CD4-positive, CD25-positive, alpha-beta regulatory T cell (primary cell): ENCODE data around the gene HERPUD2. TPM values are rescaled to one million over a fixed set of nuclear protein-coding genes. Genes with fewer than 3 reads are reported as not detected.
A peak's percentile ranks its signal among the peaks of the same experiment; 100 is the strongest.

Experiments used
- ATAC-seq, 2 donors: fragments of 150-1000 bp; cut with Tn5 transposase; one replicate each; pipeline ENCODE4 v1.10.0; 2021; ENCODE audit warnings: low read depth in 2 of 2, moderate number of reproducible peaks in 2 of 2, moderate library complexity in 1 of 2
- DNase-seq, 3 donors: peaks; one replicate each; pipeline versions ENCODE4 v3.0.0 to v3.0.0-alpha.2; 2012 to 2022; ENCODE audit warnings: mixed read lengths in 1 of 3
- H3K27ac ChIP-seq: one replicate; pipeline ENCODE4 v1.7.0; 2013; ENCODE audit warnings: mild to moderate bottlenecking, low read length; ENCODE audit not compliant: insufficient read depth, poor library complexity, severe bottlenecking
- H3K27me3 ChIP-seq: one replicate; pipeline ENCODE4 v1.7.0; 2013; ENCODE audit warnings: low read length; ENCODE audit not compliant: control insufficient read depth, insufficient read depth
- H3K36me3 ChIP-seq: one replicate; pipeline ENCODE4 v1.7.0; 2013; ENCODE audit warnings: mild to moderate bottlenecking, low read length, moderate library complexity; ENCODE audit not compliant: control insufficient read depth, insufficient read depth
- H3K4me1 ChIP-seq: 2 replicates; pipeline ENCODE4 v1.7.0; 2013; ENCODE audit warnings: mild to moderate bottlenecking, low read length; ENCODE audit not compliant: insufficient read depth, control insufficient read depth, poor library complexity, severe bottlenecking
- H3K4me3 ChIP-seq: one replicate; pipeline ENCODE4 v1.7.0; 2013; ENCODE audit warnings: low read depth, mild to moderate bottlenecking, low read length, moderate library complexity
- H3K9me3 ChIP-seq, 2 experiments: 1 replicate in 1 of 2; 2 replicates in 1 of 2; pipeline ENCODE4 v1.7.0; 2013; ENCODE audit warnings: low read length in 2 of 2, mild to moderate bottlenecking in 1 of 2, moderate library complexity in 1 of 2; ENCODE audit not compliant: control insufficient read depth in 2 of 2
- H3K27ac Mint-ChIP-seq, 3 donors: one replicate each; pipeline ENCODE4 v1.8.0; 2020 to 2022; ENCODE audit warnings: mild to moderate bottlenecking in 3 of 3, mixed read lengths in 3 of 3, moderate library complexity in 2 of 3
- H3K27me3 Mint-ChIP-seq: one replicate; pipeline ENCODE4 v1.8.0; 2022; ENCODE audit warnings: mild to moderate bottlenecking, mixed read lengths
- H3K36me3 Mint-ChIP-seq: one replicate; pipeline ENCODE4 v1.8.0; 2020; ENCODE audit warnings: mixed read lengths
- H3K4me1 Mint-ChIP-seq, 4 donors: one replicate each; pipeline ENCODE4 v1.8.0; 2020 to 2022; ENCODE audit warnings: mixed read lengths in 4 of 4, mild to moderate bottlenecking in 1 of 4
- H3K4me3 Mint-ChIP-seq, 4 donors: one replicate each; pipeline ENCODE4 v1.8.0; 2020 to 2022; ENCODE audit warnings: mild to moderate bottlenecking in 4 of 4, mixed read lengths in 4 of 4, moderate library complexity in 3 of 4
- H3K9me3 Mint-ChIP-seq, 7 donors: one replicate each; pipeline ENCODE4 v1.8.0; 2020 to 2022; ENCODE audit warnings: mixed read lengths in 7 of 7, mild to moderate bottlenecking in 3 of 7, moderate library complexity in 2 of 7
- polyA plus RNA-seq, 4 donors: library from polyadenylated mRNA; unstranded; fragments of 300-500 nt; fragmentation: Illumina TruSeq; gene quantifications; one replicate each; pipeline ENCODE4 v1.2.3, GENCODE V29; 2021
- total RNA-seq: library from RNA; stranded (reverse); gene quantifications from one replicate; pipeline ENCODE4 v1.2.3, GENCODE V29; 2022

HERPUD2 gene
- total and polyA plus RNA-seq, 5 donors from 2014 or later: 75.2 to 113 (median 81.3) TPM

DNA sequence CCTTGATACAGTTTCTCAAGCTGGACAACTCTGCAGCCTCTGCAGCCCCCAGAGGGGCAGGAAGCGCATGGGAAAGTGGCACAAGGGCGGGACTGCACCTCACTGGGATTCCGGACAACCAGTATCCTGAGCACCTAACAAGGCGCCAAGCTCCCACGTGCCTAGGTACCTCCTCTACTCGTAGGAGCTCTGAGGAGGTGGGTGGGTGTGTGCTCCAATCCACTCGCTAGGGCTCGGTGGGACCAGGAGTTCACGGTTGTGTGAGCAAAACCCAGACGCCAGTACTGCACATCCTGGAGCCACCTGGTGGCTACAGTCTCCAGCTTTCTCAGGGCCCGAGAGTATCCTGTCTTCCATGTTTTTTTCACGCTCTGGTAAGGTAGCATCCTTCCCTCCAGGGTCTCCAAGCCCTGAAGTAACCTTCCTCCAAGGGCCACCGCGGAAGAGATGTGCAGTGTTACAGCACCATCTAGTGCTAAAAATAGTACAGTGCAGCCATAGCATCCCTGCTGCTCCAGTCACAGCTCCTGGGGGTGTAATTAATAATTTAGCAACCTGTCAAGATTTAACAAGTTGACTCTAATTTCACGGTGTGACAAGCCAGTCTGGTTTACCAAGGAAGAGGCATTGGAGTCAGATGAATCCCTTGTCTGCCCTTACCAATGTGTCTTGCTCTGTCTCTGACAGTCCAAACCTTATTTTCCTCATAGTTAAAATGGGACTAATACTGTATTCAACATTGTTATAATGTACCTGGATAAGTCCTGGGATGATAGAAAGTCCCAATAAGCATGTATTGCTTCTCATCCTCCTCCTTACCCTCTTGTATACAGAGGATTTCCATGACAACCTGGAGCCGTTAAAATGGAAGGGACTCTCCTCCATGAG lies 70.4 kb downstream of the HERPUD2 start:
- Histone ChIP-seq H3K27ac (no peak overlapping the region), H3K4me1 (no peaks in the 10 kb centered on the region), H3K4me3 (no peak overlapping the region), H3K9me3 (no peaks in the 10 kb centered on the region), H3K36me3 (peaks cover 4% of the 10 kb centered on the region), H3K27me3 (no peaks in the 10 kb centered on the region)
- DNase-seq (peak; percentile 9 to 48 (median 44)), ATAC-seq (peak; percentile 74 to 79)
- H3K36me3 Mint-ChIP-seq: peaks cover 11% of the 10 kb centered on the region
- H3K4me3 Mint-ChIP-seq: peak overlapping the region in 1 of 4 donors; percentile 49
- H3K9me3 Mint-ChIP-seq: no peaks in the 10 kb centered on the region
- H3K27ac Mint-ChIP-seq: no peak overlapping the region
- H3K27me3 Mint-ChIP-seq: no peaks in the 10 kb centered on the region
- H3K4me1 Mint-ChIP-seq: peaks cover 0 to 6% (median 5%) of the 10 kb centered on the region in 4 donors

DNA sequence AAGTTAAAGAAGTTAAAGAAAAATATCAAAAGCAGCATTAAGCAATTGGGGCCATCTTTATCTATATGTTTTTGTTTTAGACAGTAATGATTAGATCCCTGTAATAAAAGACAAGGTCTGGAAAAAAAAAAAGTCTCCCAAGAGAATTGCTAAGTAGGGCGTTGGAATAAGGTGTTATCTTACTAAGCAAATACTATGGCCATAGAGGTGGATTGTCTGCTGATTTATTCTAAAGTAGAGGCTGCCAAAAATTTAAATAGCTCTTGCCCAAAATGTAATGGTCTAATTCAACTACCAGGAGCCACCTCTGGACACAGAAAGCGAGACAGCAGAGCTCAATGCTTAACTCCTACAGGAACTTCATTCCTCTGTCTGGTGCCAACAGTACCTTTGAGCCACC lies 71.6 kb downstream of the HERPUD2 start:
- H3K9me3 Mint-ChIP-seq: no peaks in the 10 kb centered on the region
- no peak overlapping the region for H3K27ac Mint-ChIP-seq
- no peak for ATAC-seq

DNA sequence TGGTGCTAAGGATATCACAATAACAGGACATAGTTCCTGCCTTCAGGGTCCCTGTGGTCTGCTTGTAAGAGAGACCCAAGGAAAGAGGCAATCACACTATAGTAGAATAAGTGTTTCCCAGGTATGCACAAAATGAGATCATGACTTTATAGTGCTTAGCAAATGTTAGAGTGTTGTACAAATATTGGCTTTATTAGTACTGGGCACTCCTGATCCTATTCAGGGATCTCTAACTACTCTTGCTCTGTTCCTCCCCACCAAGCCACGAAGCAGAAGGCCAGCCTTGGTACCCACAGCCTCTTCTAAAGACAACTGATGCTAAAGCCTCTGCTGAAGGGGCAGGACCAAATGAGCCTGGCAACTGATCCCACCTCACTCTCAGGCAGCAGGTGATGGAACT lies 75.1 kb downstream of the HERPUD2 start:
- Mint-ChIP-seq H3K9me3 (no peaks in the 10 kb centered on the region), H3K27ac (no peak overlapping the region), H3K4me3 (no peak overlapping the region), H3K27me3 (no peaks in the 10 kb centered on the region), H3K4me1 (peaks cover 0 to 5% (median 3%) of the 10 kb centered on the region in 4 donors), H3K36me3 (peaks cover 13% of the 10 kb centered on the region)
- H3K27ac ChIP-seq: no peak overlapping the region
- H3K4me1 ChIP-seq: no peaks in the 10 kb centered on the region
- H3K9me3 ChIP-seq: no peaks in the 10 kb centered on the region
- ATAC-seq (no peak), DNase-seq (no peak)
- no peak overlapping the region for H3K4me3 ChIP-seq
- H3K27me3 ChIP-seq: no peaks in the 10 kb centered on the region
- no peaks in the 10 kb centered on the region for H3K36me3 ChIP-seq

More for the DNA sequence above, 71.6 kb downstream of the HERPUD2 start:
- H3K27ac ChIP-seq: no peak overlapping the region
- H3K4me3 Mint-ChIP-seq: no peak overlapping the region
- H3K4me3 ChIP-seq: no peak overlapping the region
- no peaks in the 10 kb centered on the region for H3K9me3 ChIP-seq
- no peak for DNase-seq
- no peaks in the 10 kb centered on the region for H3K4me1 ChIP-seq
- H3K36me3 Mint-ChIP-seq: peaks cover 10% of the 10 kb centered on the region
- no peaks in the 10 kb centered on the region for H3K27me3 ChIP-seq
- no peaks in the 10 kb centered on the region for H3K36me3 ChIP-seq
- H3K4me1 Mint-ChIP-seq: peaks cover 0 to 6% (median 5%) of the 10 kb centered on the region in 4 donors
- no peaks in the 10 kb centered on the region for H3K27me3 Mint-ChIP-seq

DNA sequence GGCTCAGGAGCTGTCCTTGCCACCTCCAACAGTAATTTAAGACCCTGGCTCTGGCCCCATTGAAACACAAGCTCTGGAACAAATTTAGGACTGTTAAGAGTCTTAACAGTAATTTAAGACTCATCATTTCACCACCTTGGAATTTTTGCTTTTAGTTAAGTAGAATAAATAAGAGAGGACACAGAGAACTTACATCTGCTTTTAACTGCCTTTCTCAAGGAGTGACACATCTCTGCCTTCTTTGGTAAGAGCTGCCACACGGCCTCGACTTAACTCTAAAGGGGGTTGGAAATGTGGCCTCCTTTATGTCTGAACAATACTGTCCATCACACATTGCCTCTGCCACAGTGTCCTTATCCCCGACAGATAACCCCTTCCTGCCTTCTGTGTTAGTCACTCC lies 77.9 kb downstream of the HERPUD2 start:
- DNase-seq (no peak), ATAC-seq (no peak)
- no peak overlapping the region for H3K27ac Mint-ChIP-seq
- H3K4me1 ChIP-seq: no peaks in the 10 kb centered on the region
- no peaks in the 10 kb centered on the region for H3K27me3 Mint-ChIP-seq
- no peak overlapping the region for H3K27ac ChIP-seq
- no peak overlapping the region for H3K4me3 ChIP-seq
- H3K4me3 Mint-ChIP-seq: no peak overlapping the region
- H3K9me3 Mint-ChIP-seq: no peaks in the 10 kb centered on the region
- H3K36me3 Mint-ChIP-seq: peaks cover 17% of the 10 kb centered on the region
- no peaks in the 10 kb centered on the region for H3K36me3 ChIP-seq
- no peaks in the 10 kb centered on the region for H3K4me1 Mint-ChIP-seq
- no peaks in the 10 kb centered on the region for H3K9me3 ChIP-seq
- no peaks in the 10 kb centered on the region for H3K27me3 ChIP-seq

DNA sequence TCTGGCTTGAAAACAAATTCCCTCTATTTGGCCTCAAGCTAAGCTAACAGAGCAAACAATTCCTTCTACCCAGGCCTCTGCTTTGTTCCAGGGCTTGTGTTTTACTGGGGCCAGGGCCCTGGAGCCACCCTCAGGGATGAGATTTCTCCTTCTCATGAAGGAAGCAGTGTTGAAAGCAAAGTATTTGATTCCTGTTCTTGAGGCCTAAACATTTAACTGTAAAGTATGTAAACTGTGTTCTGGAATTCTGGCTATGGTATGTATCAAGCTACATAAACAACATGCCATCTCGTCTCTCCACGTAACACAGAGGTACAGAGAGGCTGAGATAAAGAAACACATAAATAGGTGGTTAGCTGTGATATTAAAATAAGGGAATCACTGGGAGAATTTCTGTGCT lies 81.8 kb downstream of the HERPUD2 start:
- no peak overlapping the region for H3K27ac ChIP-seq
- no peaks in the 10 kb centered on the region for H3K4me1 ChIP-seq
- Mint-ChIP-seq H3K4me1 (no peaks in the 10 kb centered on the region), H3K9me3 (peaks cover 0 to 1% (median 0%) of the 10 kb centered on the region in 7 donors), H3K27me3 (no peaks in the 10 kb centered on the region), H3K4me3 (no peak overlapping the region), H3K27ac (no peak overlapping the region), H3K36me3 (peaks cover 18% of the 10 kb centered on the region)
- H3K9me3 ChIP-seq: no peaks in the 10 kb centered on the region
- DNase-seq (no peak), ATAC-seq (no peak)
- no peaks in the 10 kb centered on the region for H3K36me3 ChIP-seq
- H3K4me3 ChIP-seq: no peak overlapping the region
- H3K27me3 ChIP-seq: no peaks in the 10 kb centered on the region

DNA sequence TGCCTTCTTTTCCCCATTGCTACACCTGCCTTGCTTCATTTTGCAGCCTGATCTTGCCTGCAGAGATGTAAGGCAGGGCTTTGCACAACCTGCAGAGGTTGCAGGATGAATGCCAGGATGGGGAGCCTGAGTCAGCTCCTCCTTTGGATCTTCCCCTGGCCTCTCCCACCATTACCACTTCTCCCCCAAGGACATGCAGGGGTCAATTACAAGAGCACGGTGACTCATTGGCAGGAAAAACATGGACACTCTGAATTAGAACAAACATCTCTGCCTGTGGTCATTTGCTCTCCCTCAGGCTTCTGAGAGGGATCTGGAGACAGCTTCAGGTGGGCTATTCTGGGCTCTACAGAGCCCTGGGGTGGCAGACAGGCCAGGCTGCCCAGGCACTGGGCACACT lies 89.2 kb downstream of the HERPUD2 start:
- H3K9me3 Mint-ChIP-seq: no peaks in the 10 kb centered on the region
- Histone ChIP-seq H3K27me3 (no peaks in the 10 kb centered on the region), H3K36me3 (no peaks in the 10 kb centered on the region), H3K4me3 (no peak overlapping the region), H3K4me1 (no peaks in the 10 kb centered on the region), H3K27ac (no peak overlapping the region), H3K9me3 (no peaks in the 10 kb centered on the region)
- H3K36me3 Mint-ChIP-seq: peaks cover 21% of the 10 kb centered on the region
- no peaks in the 10 kb centered on the region for H3K27me3 Mint-ChIP-seq
- DNase-seq (no peak), ATAC-seq (no peak)
- no peak overlapping the region for H3K27ac Mint-ChIP-seq
- H3K4me1 Mint-ChIP-seq: no peaks in the 10 kb centered on the region
- no peak overlapping the region for H3K4me3 Mint-ChIP-seq

DNA sequence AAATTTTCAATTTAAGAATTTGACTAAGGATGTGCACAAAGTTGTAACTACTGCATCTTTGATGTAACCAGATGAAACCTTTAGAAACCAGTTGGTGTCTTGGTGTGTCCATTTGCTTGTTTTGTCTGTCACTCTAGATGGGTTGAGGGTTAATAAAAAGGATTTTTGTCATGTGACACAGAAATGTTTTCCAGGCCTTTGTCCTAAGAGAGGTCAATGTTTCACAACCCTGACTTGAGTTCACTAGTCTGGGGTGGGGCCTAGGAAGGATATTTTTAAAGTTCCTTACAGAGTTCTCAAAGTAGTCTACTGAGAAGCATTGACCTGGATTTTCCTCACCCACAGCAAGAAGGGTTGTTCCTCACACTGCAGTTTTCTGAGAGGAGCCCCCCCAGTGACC lies 90.3 kb downstream of the HERPUD2 start:
- no peak for ATAC-seq
- H3K4me1 ChIP-seq: no peaks in the 10 kb centered on the region
- no peaks in the 10 kb centered on the region for H3K36me3 ChIP-seq
- no peak overlapping the region for H3K4me3 ChIP-seq
- no peaks in the 10 kb centered on the region for H3K9me3 ChIP-seq
- Mint-ChIP-seq H3K9me3 (no peaks in the 10 kb centered on the region), H3K27ac (no peak overlapping the region), H3K4me1 (no peaks in the 10 kb centered on the region), H3K27me3 (no peaks in the 10 kb centered on the region), H3K36me3 (peaks cover 19% of the 10 kb centered on the region), H3K4me3 (no peak overlapping the region)
- no peaks in the 10 kb centered on the region for H3K27me3 ChIP-seq
- no peak overlapping the region for H3K27ac ChIP-seq
- no peak for DNase-seq

DNA sequence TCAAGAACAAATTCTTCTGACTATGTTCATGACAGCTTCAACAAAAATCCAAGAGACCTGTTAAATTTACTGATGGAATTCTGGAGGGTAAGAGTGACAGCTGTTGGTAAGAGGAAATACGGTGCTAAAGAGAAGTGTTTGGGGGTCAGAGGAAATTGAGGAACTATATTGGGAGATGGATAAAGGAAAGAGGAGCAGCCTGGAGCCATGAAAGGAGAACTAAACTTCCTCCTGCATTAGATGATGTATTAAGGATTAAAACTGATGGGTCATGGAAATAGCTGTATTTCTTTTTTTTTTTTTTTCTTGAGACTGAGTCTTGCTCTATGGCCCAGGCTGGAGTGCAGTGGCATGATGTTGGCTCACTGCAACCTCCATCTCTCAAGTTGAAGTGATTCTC lies 95.3 kb downstream of the HERPUD2 start:
- H3K9me3 Mint-ChIP-seq: no peaks in the 10 kb centered on the region
- no peaks in the 10 kb centered on the region for H3K4me1 ChIP-seq
- no peaks in the 10 kb centered on the region for H3K9me3 ChIP-seq
- no peak overlapping the region for H3K27ac ChIP-seq
- DNase-seq: no peak
- H3K27me3 Mint-ChIP-seq: no peaks in the 10 kb centered on the region
- ATAC-seq: no peak
- H3K4me3 ChIP-seq: no peak overlapping the region
- H3K27ac Mint-ChIP-seq: no peak overlapping the region
- H3K4me1 Mint-ChIP-seq: no peaks in the 10 kb centered on the region
- H3K36me3 ChIP-seq: no peaks in the 10 kb centered on the region
- H3K36me3 Mint-ChIP-seq: peaks cover 15% of the 10 kb centered on the region
- H3K27me3 ChIP-seq: no peaks in the 10 kb centered on the region
- H3K4me3 Mint-ChIP-seq: no peak overlapping the region
